GM12872 (cell line): ENCODE measurements around the gene TXNIP.

Experiments used
- CTCF ChIP-seq: IDR thresholded peaks from 3 replicates; pipeline ENCODE4 v1.5.1; 2011; ENCODE audit warnings: low read depth, mild to moderate bottlenecking, low read length, moderate library complexity; ENCODE audit not compliant: insufficient read depth

The TXNIP gene

GRCh38 chr1:145946477-145946986, 49.8 kb downstream of the TXNIP start:
- no peak for TF ChIP-seq CTCF

GRCh38 chr1:145944532-145944931, 51.8 kb downstream of the TXNIP start:
- TF ChIP-seq CTCF: no peak

- no peak for TF ChIP-seq CTCF
Measured at GRCh38 chr1:145942871-145943270, 53.5 kb downstream of the TXNIP start.
